H1 (cell line): ENCODE results near the gene UBE2Q2. TPM values are rescaled to one million over a fixed set of nuclear protein-coding genes. Genes with fewer than 3 reads are reported as not detected.
A peak's percentile ranks its signal among the peaks of the same experiment; 100 is the strongest.

ENCODE experiments used
- CTCF ChIA-PET: fragments of 300-600 bp; sonication (Branson Sonifier 250); formaldehyde crosslinking; loops from one replicate; lab custom pipeline; 2021; ENCODE audit not compliant: partially characterized antibody; lab: Charles Lee
- POLR2A ChIA-PET: fragments of 300-600 bp; sonication (Branson Sonifier 250); formaldehyde crosslinking; loops from one replicate; lab custom pipeline; 2021; ENCODE audit warnings: inconsistent platforms; ENCODE audit not compliant: partially characterized antibody; lab: Charles Lee
- DNase-seq, 2 experiments: peaks; one replicate each; pipeline versions ENCODE4 v3.0.0 to v3.0.0-alpha.2; 2010 to 2022; ENCODE audit warnings: low spot score in 2 of 2, low read depth in 1 of 2, mixed read lengths in 1 of 2
- FAIRE-seq: peaks from 2 replicates; lab custom pipeline; 2011; peaks lifted over from hg19 to GRCh38; lab: Jason Lieb, UNC
- H2AFZ ChIP-seq: 2 replicates; pipeline ENCODE4 v1.8.1; 2012; ENCODE audit warnings: low read length, inconsistent platforms
- H2AK5ac ChIP-seq: 2 replicates; pipeline ENCODE4 v1.6.1; 2013; ENCODE audit warnings: low read depth, low read length
- H2BK120ac ChIP-seq: replicated peaks from 2 replicates; pipeline ENCODE3; 2013; ENCODE audit warnings: low read depth, low read length, inconsistent platforms
- H2BK12ac ChIP-seq: 2 replicates; pipeline ENCODE4 v1.6.1; 2013; ENCODE audit warnings: low read depth, low read length
- H2BK15ac ChIP-seq: 2 replicates; pipeline ENCODE4 v1.6.1; 2013; ENCODE audit warnings: low read length
- H2BK20ac ChIP-seq: 2 replicates; pipeline ENCODE4 v1.6.1; 2013; ENCODE audit warnings: low read length
- H2BK5ac ChIP-seq: 2 replicates; pipeline ENCODE4 v1.6.1; 2013; ENCODE audit warnings: low read depth, low read length
- H3K14ac ChIP-seq: 2 replicates; pipeline ENCODE4 v1.6.1; 2013; ENCODE audit warnings: inconsistent platforms; ENCODE audit not compliant: insufficient read length
- H3K18ac ChIP-seq: 2 replicates; pipeline ENCODE4 v1.6.1; 2013; ENCODE audit warnings: low read length; ENCODE audit errors: extremely low read depth
- H3K23ac ChIP-seq: 2 replicates; pipeline ENCODE4 v1.6.1; 2013; ENCODE audit warnings: inconsistent platforms; ENCODE audit not compliant: insufficient read length
- H3K23me2 ChIP-seq: 2 replicates; pipeline ENCODE4 v1.6.1; 2013; ENCODE audit warnings: low read depth, low read length
- H3K27ac ChIP-seq: 2 replicates; pipeline ENCODE4 v1.6.1; 2011; ENCODE audit warnings: low read depth, low read length, inconsistent platforms
- H3K27me3 ChIP-seq, 4 experiments: replicated peaks in 1 of 4; 1 replicate in 1 of 4; 2 replicates in 3 of 4; pipeline versions ENCODE4 v1.6.1 to v1.8.1; 2011 to 2013; ENCODE audit warnings: low read length in 3 of 4, mild to moderate bottlenecking in 3 of 4, inconsistent platforms in 2 of 4, mixed read lengths in 2 of 4, moderate library complexity in 1 of 4; ENCODE audit not compliant: control insufficient read depth in 3 of 4, insufficient read depth in 3 of 4; ENCODE audit errors: extremely low read depth in 1 of 4
- H3K36me3 ChIP-seq, 4 experiments: 2 replicates each; pipeline versions ENCODE4 v1.6.1 to v1.8.1; 2011 to 2013; ENCODE audit warnings: mild to moderate bottlenecking in 4 of 4, low read length in 3 of 4, moderate library complexity in 2 of 4, control low read depth in 1 of 4, inconsistent platforms in 1 of 4; ENCODE audit not compliant: insufficient read depth in 4 of 4, control insufficient read depth in 2 of 4
- H3K4ac ChIP-seq: replicated peaks from 2 replicates; pipeline ENCODE3; 2013; ENCODE audit warnings: low read length, low read depth, mixed read lengths, inconsistent platforms; ENCODE audit not compliant: insufficient read length
- H3K4me1 ChIP-seq, 4 experiments: replicated peaks in 1 of 4; 1 replicate in 1 of 4; 2 replicates in 3 of 4; pipeline versions ENCODE4 v1.6.1 to v1.8.1; 2011 to 2013; ENCODE audit warnings: low read length in 3 of 4, inconsistent platforms in 2 of 4, mixed read lengths in 1 of 4; ENCODE audit not compliant: insufficient read depth in 4 of 4, control insufficient read depth in 3 of 4
- H3K4me2 ChIP-seq, 2 experiments: 2 replicates each; pipeline versions ENCODE4 v1.6.1 to v1.8.1; 2011 to 2013; ENCODE audit warnings: low read depth in 2 of 2, low read length in 2 of 2, control low read depth in 1 of 2, inconsistent platforms in 1 of 2, mild to moderate bottlenecking in 1 of 2; ENCODE audit not compliant: insufficient read depth in 1 of 2
- H3K4me3 ChIP-seq, 4 experiments: fragments of 200-600, 300-600 bp in 1 of 4; sonication (generic), shearing (Covaris generic), sonication (Bioruptor Twin) in 1 of 4; 2 replicates each; pipeline versions ENCODE4 v1.5.1 to v1.8.1; 2011 to 2016; ENCODE audit warnings: low read length in 4 of 4, low read depth in 3 of 4, control low read depth in 2 of 4, inconsistent platforms in 2 of 4, mild to moderate bottlenecking in 2 of 4, mixed read lengths in 1 of 4, moderate library complexity in 1 of 4; ENCODE audit not compliant: insufficient read depth in 2 of 4; ENCODE audit errors: extremely low read depth in 1 of 4
- H3K56ac ChIP-seq: replicated peaks from 2 replicates; pipeline ENCODE3; 2013; ENCODE audit warnings: low read depth, mild to moderate bottlenecking, mixed read lengths, low read length, inconsistent platforms; ENCODE audit not compliant: insufficient read length
- H3K79me1 ChIP-seq: 2 replicates; pipeline ENCODE4 v1.6.1; 2013; ENCODE audit warnings: low read depth, low read length, control low read depth
- H3K79me2 ChIP-seq, 2 experiments: 2 replicates each; pipeline versions ENCODE4 v1.6.1 to v1.8.1; 2012 to 2013; ENCODE audit warnings: low read length in 2 of 2, mild to moderate bottlenecking in 2 of 2, inconsistent platforms in 1 of 2; ENCODE audit not compliant: insufficient read depth in 2 of 2, control insufficient read depth in 1 of 2
- H3K9ac ChIP-seq, 4 experiments: replicated peaks in 1 of 4; 1 replicate in 1 of 4; 2 replicates in 3 of 4; pipeline versions ENCODE4 v1.6.1 to v1.8.1; 2011 to 2013; ENCODE audit warnings: low read depth in 3 of 4, low read length in 3 of 4, control low read depth in 2 of 4, mild to moderate bottlenecking in 2 of 4, moderate library complexity in 2 of 4, inconsistent platforms in 1 of 4; ENCODE audit errors: extremely low read depth in 1 of 4
- H3K9me3 ChIP-seq, 2 experiments: 2 replicates each; pipeline versions ENCODE4 v1.6.1 to v1.8.1; 2012 to 2013; ENCODE audit warnings: mild to moderate bottlenecking in 2 of 2, moderate library complexity in 2 of 2, control low read depth in 1 of 2, inconsistent platforms in 1 of 2, low read depth in 1 of 2, low read length in 1 of 2, mixed read lengths in 1 of 2; ENCODE audit not compliant: insufficient read depth in 2 of 2
- H4K20me1 ChIP-seq, 2 experiments: replicated peaks in 1 of 2; 2 replicates each; pipeline versions ENCODE3 to v1.8.1; 2011 to 2013; ENCODE audit warnings: inconsistent platforms in 2 of 2, low read length in 2 of 2, mild to moderate bottlenecking in 1 of 2; ENCODE audit not compliant: insufficient read depth in 2 of 2, control insufficient read depth in 1 of 2
- H4K5ac ChIP-seq: 2 replicates; pipeline ENCODE4 v1.6.1; 2013; ENCODE audit warnings: low read length, low read depth, mixed read lengths, inconsistent platforms; ENCODE audit not compliant: insufficient read length
- H4K8ac ChIP-seq: 2 replicates; pipeline ENCODE4 v1.8.0; 2013; ENCODE audit warnings: mild to moderate bottlenecking, moderate library complexity, low read length, inconsistent platforms; ENCODE audit not compliant: insufficient read depth; ENCODE audit errors: extremely low read depth
- H4K91ac ChIP-seq: replicated peaks from 2 replicates; pipeline ENCODE3; 2013; ENCODE audit warnings: low read length, mixed read lengths, inconsistent platforms; ENCODE audit not compliant: insufficient read length
- NRF1 ChIP-seq: IDR thresholded peaks from 2 replicates; pipeline ENCODE4 v1.6.1; 2011; ENCODE audit warnings: mild to moderate bottlenecking, low read depth, low read length, improper control_type of control experiment
- POLR2A ChIP-seq, 2 experiments: IDR thresholded peaks; 1 replicate in 1 of 2; 2 replicates in 1 of 2; pipeline ENCODE4 v1.6.1; 2011; ENCODE audit warnings: low read depth in 2 of 2, low read length in 2 of 2, mild to moderate bottlenecking in 2 of 2; ENCODE audit errors: control extremely low read depth in 1 of 2
- POU5F1 ChIP-seq: IDR thresholded peaks from 2 replicates; pipeline ENCODE4 v1.6.1; 2011; ENCODE audit warnings: low read depth, mild to moderate bottlenecking, low read length, moderate library complexity
- SIRT6 ChIP-seq: IDR thresholded peaks from one replicate; pipeline ENCODE4 v1.7.1; 2012; ENCODE audit warnings: low read length, inconsistent platforms
- TCF12 ChIP-seq: IDR thresholded peaks from 2 replicates; pipeline ENCODE4 v1.6.1; 2011; ENCODE audit warnings: low read depth, mild to moderate bottlenecking, low read length
- WGBS, 2 experiments: shearing (Covaris generic) in 1 of 2; methylation state at CpG; one replicate each; pipeline versions ENCODE4 v1.1.6 to v1.1.7; 2013 to 2015; ENCODE audit warnings: low lambda C conversion rate in 2 of 2, mixed read lengths in 2 of 2, inconsistent platforms in 1 of 2, low coverage in 1 of 2, missing lambda C conversion rate in 1 of 2; ENCODE audit not compliant: insufficient replicate concordance in 2 of 2, insufficient coverage in 1 of 2, insufficient read length in 1 of 2; ENCODE audit errors: extremely low coverage in 1 of 2, missing lambda C conversion rate in 1 of 2; 5-methylcytosine and 5-hydroxymethylcytosine counted together
- polyA plus RNA-seq, 7 experiments: library from polyadenylated mRNA; depleted of rRNA in 3 of 7; stranded (reverse) in 5 of 7; unstranded in 2 of 7; fragments of >200 nt in 5 of 7; fragments of 200-250 nt in 2 of 7; gene quantifications; 1 replicate in 5 of 7; 2 replicates in 1 of 7; 4 replicates in 1 of 7; pipeline versions ENCODE4 v1.2.1 to v1.2.3, GENCODE V29; 2011 to 2013; ENCODE audit warnings: missing spikeins in 2 of 7, mixed read lengths in 2 of 7
- total RNA-seq: library from RNA; stranded (reverse); fragmentation: NEBNext Ultra II Directional; extraction: Animal tissue kit (Norgen Biotek cat#: 25700); gene quantifications from 2 replicates; pipeline ENCODE4 v1.2.1, GENCODE V29; 2021
- TF ChIP-seq, protein P1 (sequence below): IDR thresholded peaks from 2 replicates; pipeline ENCODE4 v1.6.1; 2012; ENCODE audit warnings: inconsistent platforms
- TF ChIP-seq, protein P2 (sequence below): IDR thresholded peaks from 2 replicates; pipeline ENCODE4 v1.6.1; 2012; ENCODE audit warnings: low read length, inconsistent platforms
- TF ChIP-seq, protein P3 (sequence below): IDR thresholded peaks from 2 replicates; pipeline ENCODE4 v1.6.1; 2011; ENCODE audit warnings: low read length, improper control_type of control experiment

The UBE2Q2 gene
- total and polyA plus RNA-seq, 2 of the 8 experiments (the other 6 are each of a cell fraction or from before 2014, with no cell fraction given) = 10.1 to 22.7 TPM

DNA sequence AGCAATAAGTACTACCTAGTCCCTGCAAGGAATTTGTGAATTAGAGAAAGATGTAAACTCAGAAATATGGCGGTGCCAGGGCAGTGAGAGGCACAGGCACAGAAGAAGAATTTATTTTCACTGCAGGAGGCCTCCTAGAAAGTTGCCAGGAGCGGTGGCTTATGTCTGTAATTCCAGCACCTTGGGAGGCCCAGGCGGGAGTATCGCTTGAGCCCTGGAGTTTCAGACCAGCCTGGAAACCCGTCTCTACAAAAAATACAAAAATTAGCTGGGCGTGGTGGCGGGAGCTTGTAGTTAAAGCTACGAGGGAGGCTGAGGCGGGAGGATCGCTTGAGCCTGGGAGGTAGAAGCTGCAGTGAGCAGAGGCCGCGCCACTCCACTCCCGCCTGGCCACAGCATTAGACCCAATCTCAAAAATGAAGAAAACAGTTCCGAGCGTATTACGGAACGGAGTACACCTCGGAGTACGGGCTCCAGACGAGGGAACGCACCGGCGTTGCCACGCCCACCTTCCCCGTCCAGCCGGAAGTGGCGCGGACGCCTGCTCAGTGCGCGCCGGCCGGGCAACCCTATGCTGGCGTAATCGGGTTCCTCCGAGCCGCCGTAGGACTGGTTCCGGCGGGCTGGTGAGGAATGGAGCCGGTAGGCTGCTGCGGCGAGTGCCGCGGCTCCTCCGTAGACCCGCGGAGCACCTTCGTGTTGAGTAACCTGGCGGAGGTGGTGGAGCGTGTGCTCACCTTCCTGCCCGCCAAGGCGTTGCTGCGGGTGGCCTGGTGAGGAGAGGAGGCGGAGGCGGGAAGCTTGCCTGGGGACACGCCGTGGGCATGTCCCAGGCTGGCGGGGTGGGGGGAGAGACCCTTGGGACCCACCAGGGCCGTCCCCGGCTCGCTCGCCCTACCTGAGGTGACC is 60.3 kb downstream of the UBE2Q2 start, which contains the start of gene FBXO22:
Gene FBXO22 (plus strand): TSS at position 548 of the 909 bp plus-strand sequence. CDS start 86 bp downstream, at position 634.
- ChIA-PET POLR2A (interaction anchor here (1.0 to 3.5 kb wide), 17 partner anchors 10 to 117 kb away, joined by 3 to 43 read pairs (median 5); partner anchors contain the start of gene UBE2Q2), CTCF (interaction anchor here (0.7 to 2.2 kb wide), 9 partner anchors 10 to 94 kb away, joined by 3 to 11 read pairs (median 3); no protein-coding TSS in a partner anchor)
- Histone ChIP-seq H2BK20ac (peak within 1 kb of the TSS; percentile 82; the same call in 1 of the 2 replicates), H3K18ac (peak within 1 kb of the TSS; percentile 99), H3K9ac (peak within 1 kb of the TSS; percentile 72 to 96 (median 92)), H3K4me3 (peak within 1 kb of the TSS; percentile 86 to 93 (median 90)), H3K27ac (peak within 1 kb of the TSS; percentile 96), H2AFZ (peak within 1 kb of the TSS; percentile 47; the same call in 1 of the 2 replicates), H4K8ac (peak within 1 kb of the TSS; percentile 94; the same call in 1 of the 2 replicates), H4K20me1 (peaks cover 0 to 7% of the 10 kb centered on the region in 2 experiments), H3K27me3 (no peaks in the 10 kb centered on the region), H2BK5ac (peak within 1 kb of the TSS; percentile 97), H2BK120ac (no peak within 1 kb of the TSS), H4K5ac (peak within 1 kb of the TSS; percentile 89), H3K4me2 (peak within 1 kb of the TSS; percentile 77 to 86), H3K4me1 (peaks cover 8 to 22% (median 13%) of the 10 kb centered on the region in 4 experiments; a peak in 5 of 7 replicates), H2BK15ac (peak within 1 kb of the TSS; percentile 83; the same call in 1 of the 2 replicates), H3K36me3 (peaks cover 4 to 34% (median 9%) of the 10 kb centered on the region in 4 experiments; a peak in 7 of 8 replicates), H3K9me3 (no peaks in the 10 kb centered on the region), H3K79me2 (peaks cover 2 to 42% of the 10 kb centered on the region in 2 experiments; a peak in 3 of 4 replicates), H3K56ac (peak within 1 kb of the TSS; percentile 83), H3K4ac (peak within 1 kb of the TSS; percentile 97), H3K23me2 (peaks cover 5% of the 10 kb centered on the region; the same call in 1 of the 2 replicates), H3K14ac (no peak within 1 kb of the TSS), H3K79me1 (peaks cover 8% of the 10 kb centered on the region), H2BK12ac (peak within 1 kb of the TSS; percentile 84), H2AK5ac (peak within 1 kb of the TSS; percentile 26), H3K23ac (no peak within 1 kb of the TSS), H4K91ac (peak within 1 kb of the TSS; percentile 95)
- DNase-seq = peak; percentile 71 to 93
- WGBS, 2 experiments = 5% methylated on average over 54 of the region's 63 CpGs; no CpG with 5 or more reads in 1 of the 2 experiments
- no peak for FAIRE-seq
- TF ChIP-seq SIRT6 = no peak
- no peak for TF ChIP-seq TCF12
- no peak for TF ChIP-seq POU5F1
- TF ChIP-seq, protein P1, sequence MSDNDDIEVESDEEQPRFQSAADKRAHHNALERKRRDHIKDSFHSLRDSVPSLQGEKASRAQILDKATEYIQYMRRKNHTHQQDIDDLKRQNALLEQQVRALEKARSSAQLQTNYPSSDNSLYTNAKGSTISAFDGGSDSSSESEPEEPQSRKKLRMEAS = peak; percentile 68
- TF ChIP-seq NRF1 = no peak
- peak; percentile 87 to 89 for TF ChIP-seq POLR2A (IDR thresholded peaks at IDR 0.05; ENCODE audit: control extremely low read depth in 1 of 2, low read depth in 2 of 2, low read length in 2 of 2)
- TF ChIP-seq, protein P2, sequence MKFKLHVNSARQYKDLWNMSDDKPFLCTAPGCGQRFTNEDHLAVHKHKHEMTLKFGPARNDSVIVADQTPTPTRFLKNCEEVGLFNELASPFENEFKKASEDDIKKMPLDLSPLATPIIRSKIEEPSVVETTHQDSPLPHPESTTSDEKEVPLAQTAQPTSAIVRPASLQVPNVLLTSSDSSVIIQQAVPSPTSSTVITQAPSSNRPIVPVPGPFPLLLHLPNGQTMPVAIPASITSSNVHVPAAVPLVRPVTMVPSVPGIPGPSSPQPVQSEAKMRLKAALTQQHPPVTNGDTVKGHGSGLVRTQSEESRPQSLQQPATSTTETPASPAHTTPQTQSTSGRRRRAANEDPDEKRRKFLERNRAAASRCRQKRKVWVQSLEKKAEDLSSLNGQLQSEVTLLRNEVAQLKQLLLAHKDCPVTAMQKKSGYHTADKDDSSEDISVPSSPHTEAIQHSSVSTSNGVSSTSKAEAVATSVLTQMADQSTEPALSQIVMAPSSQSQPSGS = peak; percentile 57
- TF ChIP-seq, protein P3, sequence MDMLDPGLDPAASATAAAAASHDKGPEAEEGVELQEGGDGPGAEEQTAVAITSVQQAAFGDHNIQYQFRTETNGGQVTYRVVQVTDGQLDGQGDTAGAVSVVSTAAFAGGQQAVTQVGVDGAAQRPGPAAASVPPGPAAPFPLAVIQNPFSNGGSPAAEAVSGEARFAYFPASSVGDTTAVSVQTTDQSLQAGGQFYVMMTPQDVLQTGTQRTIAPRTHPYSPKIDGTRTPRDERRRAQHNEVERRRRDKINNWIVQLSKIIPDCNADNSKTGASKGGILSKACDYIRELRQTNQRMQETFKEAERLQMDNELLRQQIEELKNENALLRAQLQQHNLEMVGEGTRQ = no peak
